Loucy (cell line): Measurements from ENCODE around the gene XRCC3.

ENCODE experiments used
- EZH2phosphoT487 ChIP-seq: fragments of 200-600 bp; IDR thresholded peaks from 2 replicates; pipeline ENCODE4 v1.6.1; 2018; ENCODE audit warnings: antibody characterized with exemption, mild to moderate bottlenecking, moderate library complexity, borderline replicate concordance
- TF ChIP-seq, protein P1 (sequence below): fragments of 200-600 bp; sonication (generic); conservative IDR thresholded peaks from 2 replicates; pipeline ENCODE4 v1.5.1; 2014; ENCODE audit warnings: mild to moderate bottlenecking, antibody characterized with exemption, low read length

DNA sequence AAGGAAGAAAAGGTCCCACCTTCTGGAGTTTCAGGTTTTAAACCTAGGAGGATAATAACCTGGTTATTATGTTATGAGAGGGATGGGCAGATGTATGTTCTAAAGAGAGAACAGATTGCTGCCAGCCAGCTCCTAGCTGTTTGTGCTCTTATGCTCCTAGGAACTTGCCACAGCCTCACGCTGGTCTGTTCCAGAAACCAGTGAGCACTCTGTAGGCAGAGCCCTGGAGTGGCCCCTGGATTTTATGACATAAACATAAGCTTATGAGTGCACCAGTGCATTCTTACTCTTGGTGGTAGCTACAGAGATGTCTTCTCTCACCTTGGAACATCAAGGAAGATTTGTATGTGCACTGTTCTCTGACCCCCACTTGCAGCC is 58.5 kb downstream of the XRCC3 start:
- TF ChIP-seq, protein P1, sequence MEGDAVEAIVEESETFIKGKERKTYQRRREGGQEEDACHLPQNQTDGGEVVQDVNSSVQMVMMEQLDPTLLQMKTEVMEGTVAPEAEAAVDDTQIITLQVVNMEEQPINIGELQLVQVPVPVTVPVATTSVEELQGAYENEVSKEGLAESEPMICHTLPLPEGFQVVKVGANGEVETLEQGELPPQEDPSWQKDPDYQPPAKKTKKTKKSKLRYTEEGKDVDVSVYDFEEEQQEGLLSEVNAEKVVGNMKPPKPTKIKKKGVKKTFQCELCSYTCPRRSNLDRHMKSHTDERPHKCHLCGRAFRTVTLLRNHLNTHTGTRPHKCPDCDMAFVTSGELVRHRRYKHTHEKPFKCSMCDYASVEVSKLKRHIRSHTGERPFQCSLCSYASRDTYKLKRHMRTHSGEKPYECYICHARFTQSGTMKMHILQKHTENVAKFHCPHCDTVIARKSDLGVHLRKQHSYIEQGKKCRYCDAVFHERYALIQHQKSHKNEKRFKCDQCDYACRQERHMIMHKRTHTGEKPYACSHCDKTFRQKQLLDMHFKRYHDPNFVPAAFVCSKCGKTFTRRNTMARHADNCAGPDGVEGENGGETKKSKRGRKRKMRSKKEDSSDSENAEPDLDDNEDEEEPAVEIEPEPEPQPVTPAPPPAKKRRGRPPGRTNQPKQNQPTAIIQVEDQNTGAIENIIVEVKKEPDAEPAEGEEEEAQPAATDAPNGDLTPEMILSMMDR = no peak
- no peak for TF ChIP-seq EZH2phosphoT487
